ENCODE results near the gene PPM1M.
A peak's percentile ranks its signal among the peaks of the same experiment; 100 is the strongest.
"Not testable (repeated sequence)": the region's sequence is repeated elsewhere in the genome, so short reads cannot be mapped to it uniquely, and the experiment has no call there.

The PPM1M gene

GRCh38 chr3:52246728-52247408, 1.3 kb downstream of the PPM1M start:
- no peak for DNase-seq (ENCODE audit: low read depth)

GRCh38 chr3:52247409-52248164, 2.0 kb downstream of the PPM1M start:
- no peak for DNase-seq (ENCODE audit: low read depth)

GRCh38 chr3:52248165-52248541, 2.6 kb downstream of the PPM1M start:
- DNase-seq (ENCODE audit: low read depth) = no peak

GRCh38 chr3:52248816-52249547, 3.4 kb downstream of the PPM1M start:
- DNase-seq (ENCODE audit: low read depth) = no peak

GRCh38 chr3:52249683-52250082, 4.1 kb downstream of the PPM1M start:
- no peak for DNase-seq (ENCODE audit: low read depth)

- no peak for DNase-seq (ENCODE audit: low read depth)
Measured at GRCh38 chr3:52250122-52250521, 4.6 kb downstream of the PPM1M start.

- peak; percentile 71 for DNase-seq (ENCODE audit: low read depth)
Measured at GRCh38 chr3:52253314-52254304, 8.1 kb downstream of the PPM1M start.

GRCh38 chr3:52254608-52255007, 9.0 kb downstream of the PPM1M start:
- no peak for DNase-seq (ENCODE audit: low read depth)

- no peak for DNase-seq (ENCODE audit: low read depth)
Measured at GRCh38 chr3:52256159-52256558, 10.6 kb downstream of the PPM1M start.

- DNase-seq (ENCODE audit: low read depth) = no peak
Measured at GRCh38 chr3:52256622-52257021, 11.1 kb downstream of the PPM1M start.

GRCh38 chr3:52257911-52258310, 12.4 kb downstream of the PPM1M start:
- DNase-seq (ENCODE audit: low read depth) = no peak

GRCh38 chr3:52259035-52259434, 13.5 kb downstream of the PPM1M start:
- no peak for DNase-seq (ENCODE audit: low read depth)

- no peak for DNase-seq (ENCODE audit: low read depth)
Measured at GRCh38 chr3:52259448-52259847, 13.9 kb downstream of the PPM1M start.

- DNase-seq (ENCODE audit: low read depth) = no peak
Measured at GRCh38 chr3:52262447-52262846, 16.9 kb downstream of the PPM1M start.

- no peak for DNase-seq (ENCODE audit: low read depth)
Measured at GRCh38 chr3:52265387-52265786, 19.8 kb downstream of the PPM1M start.

GRCh38 chr3:52268036-52268435, 22.5 kb downstream of the PPM1M start:
- no peak for DNase-seq (ENCODE audit: low read depth)

- DNase-seq (ENCODE audit: low read depth) = no peak
Measured at GRCh38 chr3:52269776-52270175, 24.2 kb downstream of the PPM1M start.

GRCh38 chr3:52270252-52270754, 24.7 kb downstream of the PPM1M start:
- DNase-seq (ENCODE audit: low read depth) = no peak

GRCh38 chr3:52272172-52272571, 26.6 kb downstream of the PPM1M start:
- not testable (repeated sequence) for DNase-seq (ENCODE audit: low read depth)

GRCh38 chr3:52272831-52273230, 27.3 kb downstream of the PPM1M start:
- no peak for DNase-seq (ENCODE audit: low read depth)

GRCh38 chr3:52274781-52275180, 29.2 kb downstream of the PPM1M start:
- not testable (repeated sequence) for DNase-seq (ENCODE audit: low read depth)

Measured in activated T-helper 1 cell treated with Interleukin-2 at 50 U/mL for 16 hours (primary cell).